Measurements from ENCODE around the gene CHRDL1.

CHRDL1 gene

DNA sequence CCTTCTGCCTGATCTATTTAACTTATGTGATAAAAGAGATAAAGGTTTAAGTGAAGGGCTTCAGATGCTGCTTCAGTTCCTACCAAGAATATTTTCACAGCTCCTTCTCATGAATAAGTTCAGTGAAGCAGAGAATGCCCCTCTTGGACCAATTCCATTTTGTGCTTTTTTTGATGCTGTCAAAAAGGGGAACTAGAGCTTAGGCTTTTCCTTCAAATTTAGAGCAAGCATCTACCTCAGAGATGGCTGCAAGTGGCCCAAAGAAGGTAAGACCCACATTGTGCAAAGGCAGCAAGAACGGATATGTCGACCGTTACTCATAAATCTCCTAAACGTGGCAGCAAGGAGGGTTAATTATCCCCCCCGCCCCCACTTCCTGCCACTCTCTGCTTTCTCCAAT is 4.5 kb downstream of the CHRDL1 start:
- H3K4me1 ChIP-seq (ENCODE audit: control insufficient read depth in 1 of 2, insufficient read depth in 1 of 2, low read depth in 1 of 2, low read length in 1 of 2) = no peaks in the 10 kb centered on the region
- H3K27me3 ChIP-seq = peaks cover 27% of the 10 kb centered on the region
- no peak overlapping the region for H3K27ac ChIP-seq
- no peaks in the 10 kb centered on the region for H3K9me3 ChIP-seq
- no peak overlapping the region for H3K4me3 ChIP-seq (ENCODE audit: low read depth in 1 of 2, low read length in 1 of 2)
- TF ChIP-seq, protein P1, sequence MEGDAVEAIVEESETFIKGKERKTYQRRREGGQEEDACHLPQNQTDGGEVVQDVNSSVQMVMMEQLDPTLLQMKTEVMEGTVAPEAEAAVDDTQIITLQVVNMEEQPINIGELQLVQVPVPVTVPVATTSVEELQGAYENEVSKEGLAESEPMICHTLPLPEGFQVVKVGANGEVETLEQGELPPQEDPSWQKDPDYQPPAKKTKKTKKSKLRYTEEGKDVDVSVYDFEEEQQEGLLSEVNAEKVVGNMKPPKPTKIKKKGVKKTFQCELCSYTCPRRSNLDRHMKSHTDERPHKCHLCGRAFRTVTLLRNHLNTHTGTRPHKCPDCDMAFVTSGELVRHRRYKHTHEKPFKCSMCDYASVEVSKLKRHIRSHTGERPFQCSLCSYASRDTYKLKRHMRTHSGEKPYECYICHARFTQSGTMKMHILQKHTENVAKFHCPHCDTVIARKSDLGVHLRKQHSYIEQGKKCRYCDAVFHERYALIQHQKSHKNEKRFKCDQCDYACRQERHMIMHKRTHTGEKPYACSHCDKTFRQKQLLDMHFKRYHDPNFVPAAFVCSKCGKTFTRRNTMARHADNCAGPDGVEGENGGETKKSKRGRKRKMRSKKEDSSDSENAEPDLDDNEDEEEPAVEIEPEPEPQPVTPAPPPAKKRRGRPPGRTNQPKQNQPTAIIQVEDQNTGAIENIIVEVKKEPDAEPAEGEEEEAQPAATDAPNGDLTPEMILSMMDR (IDR thresholded peaks at IDR 0.05) = no peak
- no peaks in the 10 kb centered on the region for H3K36me3 ChIP-seq

DNA sequence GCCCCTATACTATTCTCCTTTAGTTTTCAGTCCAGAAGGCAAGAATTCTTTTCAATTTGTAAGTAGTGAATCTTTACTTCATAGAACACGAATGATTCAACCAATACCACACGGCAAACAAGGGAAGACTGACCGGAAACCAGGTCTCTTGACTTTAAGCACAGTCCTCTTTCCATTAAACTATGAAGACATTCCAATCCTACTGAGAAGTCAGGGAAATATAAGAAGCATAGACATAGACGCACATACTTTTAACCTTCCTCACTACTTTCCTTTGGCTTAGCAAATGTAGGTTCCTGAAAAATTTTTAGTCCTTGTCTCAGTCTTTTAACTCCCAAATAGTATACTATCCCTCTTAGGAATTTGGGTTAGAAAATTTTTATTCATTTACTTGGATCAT is 9.1 kb downstream of the CHRDL1 start:
- Histone ChIP-seq H3K4me3 (ENCODE audit: low read depth in 1 of 2, low read length in 1 of 2) (no peak overlapping the region), H3K27me3 (no peaks in the 10 kb centered on the region), H3K36me3 (no peaks in the 10 kb centered on the region), H3K4me1 (ENCODE audit: control insufficient read depth in 1 of 2, insufficient read depth in 1 of 2, low read depth in 1 of 2, low read length in 1 of 2) (no peaks in the 10 kb centered on the region), H3K9me3 (no peaks in the 10 kb centered on the region), H3K27ac (no peak overlapping the region)
- TF ChIP-seq, protein P1 (IDR thresholded peaks at IDR 0.05) = no peak

DNA sequence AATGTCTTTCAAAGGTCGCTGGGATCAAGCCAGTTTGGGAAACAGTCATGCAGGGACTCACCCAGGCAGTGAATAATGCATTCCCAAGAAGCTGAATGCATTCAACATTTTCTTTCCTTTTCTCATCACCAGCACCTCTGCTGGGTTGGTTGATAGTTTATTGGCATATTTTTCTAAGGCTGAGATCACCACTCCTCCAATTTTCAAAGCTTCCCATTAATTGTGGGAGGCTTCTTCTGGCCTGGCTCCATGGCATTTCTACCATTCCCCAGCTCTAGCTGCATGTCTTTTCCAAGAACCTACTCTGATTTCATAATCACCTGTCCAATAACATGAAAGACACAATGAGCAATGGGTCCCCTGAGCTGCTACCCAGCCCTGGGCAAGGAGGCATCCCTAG is 35.8 kb downstream of the CHRDL1 start:
- Histone ChIP-seq H3K27ac (no peak overlapping the region), H3K36me3 (no peaks in the 10 kb centered on the region), H3K9me3 (no peaks in the 10 kb centered on the region), H3K4me3 (ENCODE audit: low read depth in 1 of 2, low read length in 1 of 2) (no peak overlapping the region), H3K4me1 (ENCODE audit: control insufficient read depth in 1 of 2, insufficient read depth in 1 of 2, low read depth in 1 of 2, low read length in 1 of 2) (no peaks in the 10 kb centered on the region), H3K27me3 (no peaks in the 10 kb centered on the region)
- TF ChIP-seq, protein P1 (IDR thresholded peaks at IDR 0.05) = no peak

DNA sequence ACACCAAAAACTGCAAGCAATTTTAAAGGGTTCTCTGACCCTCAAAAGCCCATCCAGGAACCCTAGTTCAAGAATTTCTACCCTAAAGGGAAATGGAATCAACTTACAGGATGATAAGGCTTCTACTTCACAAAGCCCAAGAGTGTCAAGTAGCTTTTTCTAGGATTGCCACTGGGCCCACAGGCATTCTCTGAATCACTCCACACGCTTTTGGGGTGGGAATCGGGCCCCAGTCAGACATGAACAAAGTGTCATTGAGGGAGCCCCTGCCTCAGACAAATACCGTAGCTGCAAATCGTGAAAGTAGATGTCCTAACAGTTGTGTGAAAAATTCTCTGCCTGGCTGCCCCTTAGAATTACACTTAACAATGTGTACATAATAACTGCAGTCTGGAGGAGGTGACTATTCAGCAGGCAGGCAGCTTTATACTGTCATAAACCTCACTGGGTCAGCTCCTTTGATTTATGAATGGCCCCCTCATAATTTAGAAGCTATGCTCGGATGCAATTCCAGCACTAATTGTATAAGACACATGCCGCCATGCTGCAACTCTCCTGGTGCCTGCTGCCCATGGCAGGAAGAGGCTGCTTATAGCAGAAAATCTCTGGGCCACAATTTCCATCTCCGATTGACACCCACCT is 36.7 kb downstream of the CHRDL1 start:
- no peak overlapping the region for H3K27ac ChIP-seq
- H3K4me3 ChIP-seq (ENCODE audit: low read depth in 1 of 2, low read length in 1 of 2) = no peak overlapping the region
- TF ChIP-seq, protein P1 (IDR thresholded peaks at IDR 0.05) = no peak
- H3K27me3 ChIP-seq = no peaks in the 10 kb centered on the region
- H3K36me3 ChIP-seq = no peaks in the 10 kb centered on the region
- no peaks in the 10 kb centered on the region for H3K9me3 ChIP-seq
- H3K4me1 ChIP-seq (ENCODE audit: control insufficient read depth in 1 of 2, insufficient read depth in 1 of 2, low read depth in 1 of 2, low read length in 1 of 2) = no peaks in the 10 kb centered on the region

DNA sequence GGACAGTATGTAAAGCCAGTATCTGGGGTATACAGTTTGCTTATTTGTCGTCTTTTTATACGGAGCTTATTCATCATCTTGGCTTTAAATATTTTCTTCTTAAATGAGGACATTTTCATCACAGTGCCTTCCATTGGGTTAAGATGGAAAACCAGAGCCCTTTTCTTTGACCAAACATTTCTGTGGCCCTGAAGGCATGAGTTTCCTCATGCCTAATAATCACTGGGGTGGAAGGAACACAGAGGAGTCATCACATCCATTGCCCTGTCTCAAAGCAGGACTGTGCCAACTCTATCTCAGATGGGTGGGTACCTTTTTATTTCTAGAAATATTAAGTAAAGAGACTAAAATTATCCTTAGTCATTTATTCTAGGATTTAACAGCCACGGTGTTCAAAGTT is 40.0 kb downstream of the CHRDL1 start:
- Histone ChIP-seq H3K36me3 (no peaks in the 10 kb centered on the region), H3K27ac (no peak overlapping the region), H3K4me1 (ENCODE audit: control insufficient read depth in 1 of 2, insufficient read depth in 1 of 2, low read depth in 1 of 2, low read length in 1 of 2) (no peaks in the 10 kb centered on the region), H3K27me3 (no peaks in the 10 kb centered on the region), H3K4me3 (ENCODE audit: low read depth in 1 of 2, low read length in 1 of 2) (no peak overlapping the region), H3K9me3 (no peaks in the 10 kb centered on the region)
- TF ChIP-seq, protein P1 (IDR thresholded peaks at IDR 0.05) = no peak

Data from neutrophil (primary cell).